Activated naive CD4-positive, alpha-beta T cell treated with anti-CD3 and anti-CD28 coated beads, Interleukin-2, amount 50 U/mL, for 72 hours (primary cell): ENCODE results near the gene SBF2. TPM values are rescaled to one million over a fixed set of nuclear protein-coding genes. Genes with fewer than 3 reads are reported as not detected.

Source experiments
- ATAC-seq, 2 donors: fragments of 150-1000 bp; cut with Tn5 transposase; 2 replicates each; pipeline ENCODE4 v1.10.0; 2021; ENCODE audit warnings: mild to moderate bottlenecking in 2 of 2, moderate library complexity in 2 of 2
- DNase-seq, 2 donors: peaks; one replicate each; pipeline ENCODE4 v3.0.0; 2021 to 2022; ENCODE audit warnings: low spot score in 2 of 2
- H3K27ac Mint-ChIP-seq, 2 donors: one replicate each; pipeline ENCODE4 v1.8.0; 2022; ENCODE audit warnings: mild to moderate bottlenecking in 2 of 2, mixed read lengths in 2 of 2
- H3K36me3 Mint-ChIP-seq, 2 donors: one replicate each; pipeline ENCODE4 v1.8.0; 2022; ENCODE audit warnings: mixed read lengths in 2 of 2
- H3K9me3 Mint-ChIP-seq, 2 donors: one replicate each; pipeline ENCODE4 v1.8.0; 2022; ENCODE audit warnings: mixed read lengths in 2 of 2
- total RNA-seq, 2 donors: library from RNA; stranded (reverse); gene quantifications; one replicate each; pipeline ENCODE4 v1.2.3, GENCODE V29; 2022

SBF2 gene
- total RNA-seq, 2 donors from 2014 or later = 17.8 to 33.2 TPM

DNA sequence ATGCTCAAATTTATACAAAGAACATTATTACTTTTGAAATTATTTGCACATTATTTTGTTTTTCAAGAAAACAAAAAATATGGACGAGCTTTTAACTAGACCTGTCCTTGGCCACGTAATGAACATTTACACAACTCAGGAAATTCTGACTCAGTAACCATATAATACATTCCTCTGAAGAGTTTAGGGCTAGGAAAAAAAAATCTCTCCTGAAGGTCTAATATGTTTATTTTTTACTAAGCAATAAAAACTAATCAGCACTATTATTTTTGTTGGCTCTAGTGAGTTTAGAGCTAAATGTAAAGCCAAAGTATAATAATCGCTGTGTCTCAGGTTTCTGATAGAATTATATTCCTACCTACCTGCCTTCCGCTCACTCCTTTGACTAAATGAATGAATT lies 442.7 kb downstream of the SBF2 start:
- Mint-ChIP-seq H3K9me3 (no peaks in the 10 kb centered on the region), H3K27ac (no peak overlapping the region), H3K36me3 (no peaks in the 10 kb centered on the region)
- ATAC-seq (no peak), DNase-seq (no peak)

DNA sequence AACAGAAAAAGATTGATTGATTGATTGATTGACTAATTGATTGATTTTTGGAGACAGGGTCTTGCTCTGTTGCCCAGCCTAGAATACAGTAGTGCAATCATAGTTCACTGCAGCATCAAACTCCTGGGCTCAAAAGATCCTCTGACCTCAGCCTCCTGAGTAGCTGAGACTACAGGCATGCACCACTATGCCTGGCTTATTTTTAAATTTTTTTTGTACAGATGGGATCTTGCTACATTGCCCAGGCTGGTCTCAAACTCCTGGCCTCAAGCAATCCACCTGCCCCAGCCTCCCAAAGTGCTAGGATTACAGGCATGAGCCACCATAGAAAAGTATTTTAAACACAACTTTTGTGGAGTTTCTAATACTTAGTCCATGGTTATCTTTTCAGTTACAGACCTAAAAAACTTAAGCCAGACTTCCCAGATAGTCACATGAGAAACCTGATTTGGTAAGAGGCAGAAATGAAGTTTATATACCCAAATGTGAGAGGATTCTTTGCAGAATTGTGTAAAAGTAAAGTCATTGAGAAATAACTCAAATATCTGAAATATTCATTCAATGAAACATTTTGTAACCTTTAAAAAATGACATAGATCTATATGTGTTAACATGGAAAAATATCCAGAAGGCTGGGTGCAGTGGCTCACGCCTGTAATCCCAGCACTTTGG lies 443.7 kb downstream of the SBF2 start:
- Mint-ChIP-seq H3K9me3 (no peaks in the 10 kb centered on the region), H3K36me3 (peaks cover 0 to 2% of the 10 kb centered on the region in 2 donors), H3K27ac (no peak overlapping the region)
- ATAC-seq (no peak), DNase-seq (no peak)

DNA sequence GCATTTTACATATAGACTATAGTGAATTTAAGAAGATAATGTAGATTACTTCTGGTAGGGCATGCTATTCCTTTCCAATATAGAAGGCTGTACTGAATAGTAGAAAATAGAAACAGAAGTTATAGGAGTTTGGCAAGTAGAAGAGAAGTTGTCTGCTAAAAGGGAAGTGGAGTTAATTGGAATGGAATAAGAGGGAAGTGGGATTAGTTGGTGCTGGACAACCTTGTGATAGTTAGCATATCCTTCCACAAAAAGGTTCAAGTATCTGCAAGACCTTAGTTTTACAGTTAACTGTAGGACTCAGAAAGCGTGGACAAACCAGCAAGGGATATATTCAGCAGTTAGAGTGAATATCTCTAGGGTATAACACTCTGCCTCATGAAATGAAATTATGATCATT lies 444.6 kb downstream of the SBF2 start:
- H3K27ac Mint-ChIP-seq = no peak overlapping the region
- no peak for DNase-seq

DNA sequence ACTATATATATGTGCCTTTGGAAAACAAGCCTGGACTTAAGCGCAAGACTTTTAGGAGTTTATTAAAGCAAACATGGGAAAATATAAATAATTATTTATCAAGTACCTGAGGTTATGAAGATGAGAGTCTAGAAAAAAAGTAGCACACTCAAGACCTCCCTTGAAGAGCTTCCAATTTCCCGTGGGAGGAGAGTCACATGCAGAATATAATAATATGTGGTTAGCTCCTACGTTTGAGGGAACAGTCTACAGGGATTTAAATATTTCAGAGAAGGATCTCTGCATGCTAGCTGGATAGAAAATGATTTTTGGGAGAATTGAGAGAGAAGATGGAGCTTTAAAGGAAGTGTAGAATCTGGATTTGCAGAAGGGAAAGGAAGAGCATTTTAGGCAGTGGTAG lies 446.4 kb downstream of the SBF2 start:
- H3K9me3 Mint-ChIP-seq = peaks cover 3 to 5% of the 10 kb centered on the region in 2 donors
- no peak overlapping the region for H3K27ac Mint-ChIP-seq
- peaks cover 6 to 10% of the 10 kb centered on the region in 2 donors for H3K36me3 Mint-ChIP-seq
- ATAC-seq = no peak
- DNase-seq = no peak

More for the DNA sequence above, 444.6 kb downstream of the SBF2 start:
- H3K36me3 Mint-ChIP-seq = peaks cover 0 to 6% of the 10 kb centered on the region in 2 donors
- ATAC-seq = no peak
- no peaks in the 10 kb centered on the region for H3K9me3 Mint-ChIP-seq

DNA sequence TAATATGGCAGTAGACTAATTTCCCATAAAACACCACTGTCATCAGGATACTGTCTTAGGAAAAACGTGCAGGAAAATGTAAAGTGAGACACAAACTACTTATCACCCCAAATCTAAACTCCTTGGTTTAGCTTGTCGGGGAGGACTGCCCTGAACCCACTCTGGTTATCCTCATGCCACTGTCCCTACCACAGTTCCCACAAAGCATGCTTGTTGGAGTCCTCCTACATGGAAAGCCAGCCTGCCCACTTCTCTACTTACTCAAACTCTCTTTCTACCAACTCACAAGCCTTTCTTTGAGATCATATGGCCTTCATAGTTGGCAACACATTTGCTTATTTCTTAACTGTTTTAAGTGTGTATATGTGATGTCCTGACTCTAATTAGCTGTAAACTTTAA lies 451.1 kb downstream of the SBF2 start:
- ATAC-seq (no peak), DNase-seq (no peak)
- peaks cover 13 to 24% of the 10 kb centered on the region in 2 donors for H3K36me3 Mint-ChIP-seq
- H3K27ac Mint-ChIP-seq = no peak overlapping the region
- peaks cover 4 to 8% of the 10 kb centered on the region in 2 donors for H3K9me3 Mint-ChIP-seq

DNA sequence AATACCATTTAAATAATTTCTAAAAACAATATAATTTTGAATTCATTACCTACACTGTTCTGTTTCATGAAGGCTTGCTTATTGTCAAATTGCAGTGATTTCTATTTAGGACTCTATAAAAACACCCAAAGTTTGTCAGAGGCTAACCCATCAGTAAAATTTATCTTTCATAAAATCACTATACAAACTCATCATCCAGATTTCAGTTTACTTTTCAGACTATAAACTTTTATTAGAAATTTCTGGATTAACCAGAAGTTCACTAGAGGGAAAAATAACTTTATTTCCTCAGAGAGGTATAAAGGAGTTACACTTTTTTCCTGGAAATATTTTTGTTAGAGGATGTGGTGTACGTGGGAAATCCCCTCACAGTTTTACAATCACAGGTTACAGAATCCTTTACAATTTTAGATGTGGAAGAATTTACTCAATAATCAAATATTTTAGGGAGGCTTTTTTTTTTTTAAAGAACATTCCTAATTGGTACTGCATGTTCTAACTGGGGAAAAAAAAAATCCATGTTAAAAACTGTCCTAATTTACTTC lies 453.5 kb downstream of the SBF2 start:
- ATAC-seq = peak in 1 of 2 donors; percentile 43
- no peak for DNase-seq
- peaks cover 13 to 24% of the 10 kb centered on the region in 2 donors for H3K36me3 Mint-ChIP-seq
- H3K27ac Mint-ChIP-seq = peak overlapping the region; percentile 14 to 81
- H3K9me3 Mint-ChIP-seq = peaks cover 4 to 8% of the 10 kb centered on the region in 2 donors

DNA sequence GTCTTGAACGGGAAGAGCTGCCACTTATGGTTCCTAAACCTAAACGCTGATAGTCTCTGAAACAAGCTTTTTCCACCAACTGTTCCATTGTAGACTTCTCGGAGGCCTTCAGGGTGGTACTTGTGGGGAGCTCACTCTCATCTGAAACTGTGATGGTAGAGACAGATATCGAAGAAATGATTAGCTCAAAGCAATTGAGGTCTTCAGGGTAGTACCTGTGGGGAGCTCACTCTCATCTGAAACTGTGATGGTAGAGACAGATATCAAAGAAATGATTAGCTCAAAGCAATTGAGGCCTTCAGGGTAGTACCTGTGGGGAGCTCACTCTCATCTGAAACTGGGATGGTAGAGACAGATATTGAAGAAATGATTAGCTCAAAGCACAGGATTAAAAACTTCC lies 454.5 kb downstream of the SBF2 start:
- ATAC-seq = peak; percentile 18 to 59
- Mint-ChIP-seq H3K27ac (peak overlapping the region in 1 of 2 donors; percentile 57), H3K36me3 (peaks cover 7 to 24% of the 10 kb centered on the region in 2 donors), H3K9me3 (peaks cover 4 to 8% of the 10 kb centered on the region in 2 donors)
- DNase-seq = no peak

DNA sequence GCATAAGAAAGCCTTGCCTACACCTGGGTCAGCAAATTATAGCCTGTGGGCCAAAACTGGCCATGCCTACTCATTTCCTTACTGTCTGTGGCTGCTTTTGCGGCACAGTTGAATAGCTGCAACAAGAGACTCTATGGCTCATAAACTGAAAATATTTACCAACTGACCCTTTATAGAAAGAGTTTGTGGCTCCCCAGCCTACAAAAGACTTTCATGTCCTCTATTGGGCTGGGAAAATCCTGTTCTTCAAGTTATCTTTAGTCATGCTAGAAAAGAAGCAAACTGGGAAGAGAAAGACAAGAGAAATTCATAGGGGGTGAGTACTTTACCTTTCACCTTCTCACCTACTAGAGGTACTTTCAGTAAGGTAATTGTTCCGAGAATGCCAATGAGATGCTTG lies 455.1 kb downstream of the SBF2 start:
- Mint-ChIP-seq H3K9me3 (peaks cover 4 to 8% of the 10 kb centered on the region in 2 donors), H3K36me3 (peaks cover 7 to 24% of the 10 kb centered on the region in 2 donors), H3K27ac (peak overlapping the region; percentile 33 to 57)
- ATAC-seq (peak in 1 of 2 donors; percentile 22), DNase-seq (no peak)

DNA sequence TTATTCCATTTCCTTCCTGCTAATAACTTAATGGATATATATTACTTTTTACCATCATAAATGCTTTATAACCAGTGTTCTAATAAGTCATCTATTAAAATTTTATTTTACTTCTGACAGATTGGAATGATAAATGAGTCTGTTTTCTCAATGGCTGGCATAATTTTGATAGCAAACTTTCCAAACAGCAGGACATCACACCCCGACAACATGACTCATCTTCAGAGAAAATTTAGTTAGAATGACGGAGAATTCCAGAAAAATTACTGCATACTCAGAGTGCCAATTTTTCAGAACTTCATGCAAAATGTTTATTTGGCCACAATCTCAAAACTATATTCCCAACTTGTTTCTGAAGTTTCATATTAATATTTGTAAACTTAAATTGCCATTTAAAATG lies 455.8 kb downstream of the SBF2 start:
- ATAC-seq (no peak), DNase-seq (no peak)
- Mint-ChIP-seq H3K27ac (no peak overlapping the region), H3K9me3 (peaks cover 4 to 8% of the 10 kb centered on the region in 2 donors), H3K36me3 (peaks cover 7 to 24% of the 10 kb centered on the region in 2 donors)

DNA sequence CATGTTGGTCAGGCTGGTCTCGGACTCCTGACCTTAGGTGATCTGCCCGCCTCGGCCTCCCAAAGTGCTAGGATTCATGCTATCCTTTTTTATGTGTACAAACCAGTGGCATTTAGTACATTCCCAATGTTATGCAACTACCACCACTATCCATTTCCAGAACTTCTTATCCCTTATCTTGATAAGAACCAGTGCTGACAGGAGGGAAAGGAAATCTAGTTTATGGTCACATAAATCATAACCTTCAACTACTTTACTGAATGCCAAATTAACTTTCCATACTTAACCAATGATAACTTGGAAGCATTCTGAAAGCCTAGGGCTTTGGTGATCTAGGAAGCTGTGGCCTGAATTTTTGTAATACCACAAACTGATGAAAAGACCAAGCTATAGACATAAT lies 459.7 kb downstream of the SBF2 start:
- H3K36me3 Mint-ChIP-seq = peaks cover 4 to 6% of the 10 kb centered on the region in 2 donors
- no peaks in the 10 kb centered on the region for H3K9me3 Mint-ChIP-seq
- no peak for DNase-seq
- H3K27ac Mint-ChIP-seq = peak overlapping the region in 1 of 2 donors; percentile 40
- ATAC-seq = no peak

DNA sequence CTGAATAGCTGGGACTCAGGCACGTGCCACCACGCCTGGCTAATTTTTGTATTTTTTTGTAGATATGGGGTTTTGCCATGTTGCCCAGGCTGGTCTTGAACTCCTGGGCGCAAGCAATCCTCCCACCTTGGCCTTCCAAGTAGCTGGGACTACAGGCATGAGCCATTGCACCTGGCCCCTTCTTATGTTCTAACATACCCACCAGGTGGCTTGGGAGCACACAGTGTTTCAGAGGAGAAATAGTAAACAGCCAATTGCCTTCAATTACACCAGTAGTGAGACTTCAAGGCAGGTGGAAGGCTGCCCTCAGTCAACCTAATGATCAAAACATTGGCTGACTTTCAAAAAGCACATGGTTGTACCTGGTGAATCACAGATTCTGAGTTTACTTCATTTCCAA lies 462.9 kb downstream of the SBF2 start:
- H3K27ac Mint-ChIP-seq = peak overlapping the region in 1 of 2 donors; percentile 4
- peaks cover 0 to 4% of the 10 kb centered on the region in 2 donors for H3K36me3 Mint-ChIP-seq
- DNase-seq = no peak
- ATAC-seq = no peak
- H3K9me3 Mint-ChIP-seq = no peaks in the 10 kb centered on the region

DNA sequence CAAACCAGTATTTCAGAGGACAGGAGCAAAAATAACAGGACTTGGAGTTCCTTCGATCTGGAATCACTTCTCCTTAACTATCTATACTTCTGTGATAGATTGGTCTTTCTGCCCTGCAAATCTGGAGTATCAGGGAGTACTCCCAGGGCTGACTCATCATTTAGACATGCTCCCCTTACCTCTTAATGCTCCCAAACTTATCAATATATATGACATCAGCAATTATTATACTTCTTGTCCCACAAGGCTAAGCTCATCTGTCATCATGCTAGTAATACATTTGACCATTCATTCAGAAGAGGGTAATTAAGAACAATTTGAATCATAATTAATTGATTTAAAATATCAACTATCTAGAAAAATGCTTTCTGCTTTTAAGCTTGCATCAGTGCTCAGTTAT lies 466.3 kb downstream of the SBF2 start:
- Mint-ChIP-seq H3K36me3 (peaks cover 0 to 4% of the 10 kb centered on the region in 2 donors), H3K27ac (no peak overlapping the region), H3K9me3 (no peaks in the 10 kb centered on the region)
- DNase-seq (no peak), ATAC-seq (no peak)

DNA sequence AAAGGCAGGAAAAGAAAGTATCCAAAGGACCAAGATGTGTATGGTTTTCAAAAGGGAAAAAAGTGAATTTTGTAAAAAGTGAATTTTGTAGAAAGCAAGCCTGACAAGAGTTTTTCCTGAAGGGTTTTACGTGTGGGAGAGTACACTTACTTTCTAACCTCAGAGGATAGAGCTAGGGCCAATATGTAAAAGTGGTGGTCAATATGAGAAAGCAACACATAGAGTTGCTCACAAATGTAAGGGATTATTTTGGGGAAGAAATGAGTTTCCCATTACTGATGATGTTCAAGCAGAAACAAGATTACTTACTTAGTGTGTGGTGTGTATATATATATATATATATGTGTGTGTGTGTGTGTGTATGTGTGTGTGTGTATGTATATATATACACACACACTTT lies 467.6 kb downstream of the SBF2 start:
- H3K9me3 Mint-ChIP-seq = no peaks in the 10 kb centered on the region
- peak; percentile 41 to 60 for ATAC-seq
- peak overlapping the region in 1 of 2 donors; percentile 24 for H3K27ac Mint-ChIP-seq
- no peaks in the 10 kb centered on the region for H3K36me3 Mint-ChIP-seq
- DNase-seq = no peak

DNA sequence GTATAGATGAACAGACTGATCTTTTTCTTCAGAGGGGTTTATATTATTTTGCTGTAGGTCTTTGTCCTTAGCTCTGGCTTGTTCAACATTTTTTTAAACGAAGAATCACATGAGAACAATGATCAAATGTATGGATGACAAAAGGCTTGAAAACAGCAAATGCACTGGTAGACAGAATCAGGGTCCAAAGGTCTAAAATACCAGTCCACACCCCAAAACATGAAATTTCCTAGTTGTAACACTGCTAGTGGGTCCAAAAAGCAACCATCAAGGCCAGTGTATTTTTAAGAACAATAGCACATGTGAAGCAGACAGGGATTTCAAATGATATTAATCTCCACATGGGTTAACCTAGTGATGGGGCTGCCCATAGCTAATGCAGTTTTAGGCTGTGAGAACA lies 468.1 kb downstream of the SBF2 start:
- DNase-seq = no peak
- peak overlapping the region in 1 of 2 donors; percentile 24 for H3K27ac Mint-ChIP-seq
- no peaks in the 10 kb centered on the region for H3K9me3 Mint-ChIP-seq
- ATAC-seq = no peak
- no peaks in the 10 kb centered on the region for H3K36me3 Mint-ChIP-seq

DNA sequence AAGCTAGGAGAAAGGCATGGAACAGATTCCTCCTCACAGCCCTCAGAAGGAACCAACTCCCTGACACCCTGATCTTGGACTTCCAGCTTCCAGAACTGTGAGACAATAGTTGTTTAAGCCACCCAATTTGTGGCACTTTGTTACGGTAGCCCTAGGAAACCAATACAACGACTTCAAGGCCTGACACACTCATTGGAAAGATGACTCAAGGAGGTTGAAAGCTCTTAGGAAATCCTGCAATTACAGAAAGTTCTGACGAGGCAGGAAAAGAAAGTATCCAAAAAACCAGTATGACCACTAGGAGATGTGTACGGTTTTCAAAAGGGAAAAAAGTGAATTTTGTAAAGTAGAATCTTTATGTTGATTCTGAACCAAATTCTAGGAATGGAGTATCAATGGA lies 468.7 kb downstream of the SBF2 start:
- DNase-seq (no peak), ATAC-seq (peak; percentile 34 to 47)
- no peak overlapping the region for H3K27ac Mint-ChIP-seq
- no peaks in the 10 kb centered on the region for H3K36me3 Mint-ChIP-seq
- no peaks in the 10 kb centered on the region for H3K9me3 Mint-ChIP-seq

DNA sequence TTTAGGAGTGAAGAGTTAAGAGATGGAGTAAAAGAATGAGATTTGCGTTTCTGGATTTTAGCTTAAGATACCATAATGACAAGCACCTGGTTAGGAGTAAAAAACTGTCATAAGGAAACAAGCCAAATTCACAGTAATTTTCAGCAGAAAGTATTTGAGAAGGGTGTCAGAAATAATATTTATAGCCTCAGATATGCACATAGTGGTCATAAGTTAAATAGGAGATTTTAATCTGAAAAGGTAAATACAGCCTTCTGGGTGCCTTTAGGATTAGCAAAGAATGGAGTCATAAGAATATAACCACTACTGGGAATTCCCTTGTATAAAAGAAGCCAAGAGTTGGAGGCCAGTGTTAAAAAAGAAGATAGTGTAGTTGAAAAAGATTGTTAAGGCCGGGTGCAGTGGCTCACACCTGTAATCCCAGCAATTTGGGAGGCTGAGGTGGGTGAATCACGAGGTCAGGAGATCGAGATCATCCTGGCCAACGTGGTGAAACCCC lies 470.1 kb downstream of the SBF2 start:
- ATAC-seq (no peak), DNase-seq (no peak)
- no peaks in the 10 kb centered on the region for H3K36me3 Mint-ChIP-seq
- H3K27ac Mint-ChIP-seq = no peak overlapping the region
- no peaks in the 10 kb centered on the region for H3K9me3 Mint-ChIP-seq

DNA sequence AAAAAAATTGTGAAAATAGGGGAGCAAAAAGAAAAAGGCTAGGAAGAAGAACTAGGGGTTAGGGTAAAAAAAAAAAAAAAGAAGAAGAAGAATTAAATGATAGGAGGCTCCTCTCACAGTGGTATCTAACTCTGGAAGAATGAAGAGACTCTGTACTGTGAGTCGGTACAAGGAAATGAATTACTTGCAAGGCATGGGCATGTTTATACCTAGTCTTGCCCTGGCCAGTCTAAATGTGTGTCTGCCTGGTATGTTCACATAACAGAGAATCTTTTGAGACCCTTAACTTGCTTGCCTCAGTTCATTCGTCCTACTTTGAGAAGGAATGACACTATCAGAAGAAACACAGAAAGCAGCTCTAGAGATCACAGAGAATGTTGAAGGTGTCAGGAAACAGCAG lies 470.6 kb downstream of the SBF2 start:
- DNase-seq (no peak), ATAC-seq (no peak)
- Mint-ChIP-seq H3K9me3 (no peaks in the 10 kb centered on the region), H3K36me3 (no peaks in the 10 kb centered on the region), H3K27ac (no peak overlapping the region)
